T-helper 2 cell treated with Interferon-gamma antibody and Interleukin-4, amounts not matched to agents 100 ng/mL and 5 ng/mL, for 36 hours (primary cell): ENCODE measurements around the gene PYDC1. TPM values are rescaled to one million over a fixed set of nuclear protein-coding genes. Genes with fewer than 3 reads are reported as not detected.
"Not testable (repeated sequence)": the region's sequence is repeated elsewhere in the genome, so short reads cannot be mapped to it uniquely, and the experiment has no call there.

ENCODE experiments used
- intact Hi-C: fragments of 100-400 bp; cut with micrococcal nuclease; formaldehyde crosslinking; loops from one replicate; pipeline ENCODE4 v1.15.1; 2023
- total RNA-seq: library from RNA; stranded (reverse); gene quantifications from 2 replicates; pipeline ENCODE4 v1.2.3, GENCODE V29; 2022

PYDC1 gene
- total RNA-seq, 1 donor from 2014 or later, result not detected

GRCh38 chr16:31183432-31184428 lies 33.2 kb downstream of the PYDC1 start:
- intact Hi-C loops, result loop anchor here (5.0 kb wide), 2 partner anchors 151 to 169 kb away; partner anchors contain the start of gene STX4

GRCh38 chr16:31182391-31182790 lies 34.5 kb downstream of the PYDC1 start:
- intact Hi-C loops, result loop anchor here (5.0 kb wide), 2 partner anchors 150 to 170 kb away; partner anchors contain the start of gene STX4

- intact Hi-C loops, result loop anchor here (2.0 to 5.0 kb wide), 3 partner anchors 64 to 171 kb away; partner anchors contain the start of genes KAT8 and STX4
These were observed 35.7 kb downstream of the PYDC1 start for GRCh38 chr16:31181102-31181830.

GRCh38 chr16:31179747-31180459 lies 37.0 kb downstream of the PYDC1 start, which contains the start of gene FUS:
TSS of gene FUS (plus strand) at chr16:31180139. CDS start at chr16:31180215, 76 bp downstream.
- intact Hi-C loops, result loop anchor here (1.0 to 5.0 kb wide), 10 partner anchors 21 to 697 kb away; partner anchors contain the start of genes ARMC5, KAT8, SETD1A and STX4

- intact Hi-C loops, result loop anchor here (1.0 to 5.0 kb wide), 2 partner anchors 22 to 698 kb away; no protein-coding TSS in a partner anchor
These were observed 37.7 kb downstream of the PYDC1 start for GRCh38 chr16:31179219-31179746.

- intact Hi-C loops, result loop anchor here (5.0 kb wide), 1 partner anchor 700 kb away; no protein-coding TSS in a partner anchor
These were observed 39.8 kb downstream of the PYDC1 start for GRCh38 chr16:31177136-31177535.

- intact Hi-C loops, result not testable (repeated sequence)
These were observed 46.9 kb downstream of the PYDC1 start for GRCh38 chr16:31170048-31170447.

- intact Hi-C loops, result no loop called here
These were observed 48.1 kb downstream of the PYDC1 start for GRCh38 chr16:31168848-31169247.

GRCh38 chr16:31167315-31167714 lies 49.6 kb downstream of the PYDC1 start:
- intact Hi-C loops, result no loop called here

Other genes with a start within 250 kb of the PYDC1 start
- 3.8 TPM in 2 replicates for gene HSD3B7, start 231.9 kb downstream of the PYDC1 start, total RNA-seq
- 0.55 and 0.59 TPM in 2 replicates for gene STX1B, start 206.5 kb downstream of the PYDC1 start, total RNA-seq
- gene STX4, start 183.6 kb downstream of the PYDC1 start, total RNA-seq, result 55.6 and 55.8 TPM in 2 replicates
- 11.5 and 13.6 TPM in 2 replicates for gene ZNF668, start 142.9 kb downstream of the PYDC1 start, total RNA-seq
- gene ZNF646, start 142.7 kb downstream of the PYDC1 start, total RNA-seq, result 25.0 and 25.3 TPM in 2 replicates
- gene PRSS53, start 128.2 kb downstream of the PYDC1 start, total RNA-seq, result 3.6 and 5.3 TPM in 2 replicates
- gene VKORC1, start 122.3 kb downstream of the PYDC1 start, total RNA-seq, result 53.2 and 53.4 TPM in 2 replicates
- 21.5 and 24.0 TPM in 2 replicates for gene BCKDK, start 108.7 kb downstream of the PYDC1 start, total RNA-seq
- gene KAT8, start 99.5 kb downstream of the PYDC1 start, total RNA-seq, result 56.2 and 57.3 TPM in 2 replicates
- gene PRSS8, start 81.4 kb downstream of the PYDC1 start, total RNA-seq, result 0.18 TPM in 1 of 2 replicates, not detected in the other
- gene PRSS36, start 67.1 kb downstream of the PYDC1 start, total RNA-seq, result 1.3 TPM in 2 replicates
- gene FUS, start 37.0 kb downstream of the PYDC1 start, total RNA-seq, result 764 and 794 TPM in 2 replicates
- gene PYCARD, start 14.4 kb downstream of the PYDC1 start, total RNA-seq, result 66.7 and 72.4 TPM in 2 replicates
- not detected in 2 replicates for gene TRIM72, start 3.0 kb downstream of the PYDC1 start, total RNA-seq
- 48.3 and 53.1 TPM in 2 replicates for gene ITGAM, start 42.8 kb upstream of the PYDC1 start, total RNA-seq
- gene ITGAX, start 138.0 kb upstream of the PYDC1 start, total RNA-seq, result 41.7 and 42.7 TPM in 2 replicates
- 0.27 TPM in 1 of 2 replicates, not detected in the other for gene ITGAD, start 176.2 kb upstream of the PYDC1 start, total RNA-seq
- gene COX6A2, start 211.2 kb upstream of the PYDC1 start, total RNA-seq, result not detected in 2 replicates
- gene ZNF843, start 225.7 kb upstream of the PYDC1 start, total RNA-seq, result 0.09 and 0.43 TPM in 2 replicates
- gene ARMC5, start 242.4 kb upstream of the PYDC1 start, total RNA-seq, result 13.6 and 14.6 TPM in 2 replicates